Tibial artery (tissue), 4 donors: Measurements from ENCODE around the gene PKD1L1.

Experiments used
- DNase-seq, 2 donors: peaks; one replicate each; pipeline ENCODE4 v3.0.0-alpha.2; 2019
- H3K27ac ChIP-seq, 2 donors: fragments of 200-600 bp; sonication (generic) in 1 of 2; 1 replicate in 1 of 2; 2 replicates in 1 of 2; pipeline ENCODE4 v1.5.1; 2018 to 2019; ENCODE audit warnings: mild to moderate bottlenecking in 1 of 2
- H3K27me3 ChIP-seq, 2 donors: fragments of 200-600 bp; sonication (generic) in 1 of 2; one replicate each; pipeline versions ENCODE4 v1.5.1 to v1.6.0; 2016 to 2019
- H3K36me3 ChIP-seq, 3 donors: fragments of 200-600 bp; sonication (generic) in 2 of 3; one replicate each; pipeline ENCODE4 v1.5.1; 2016 to 2019; ENCODE audit warnings: mild to moderate bottlenecking in 2 of 3
- H3K4me1 ChIP-seq, 4 donors: fragments of 200-600 bp; sonication (generic) in 2 of 4; 1 replicate in 3 of 4; 2 replicates in 1 of 4; pipeline ENCODE4 v1.5.1; 2016 to 2019
- H3K4me3 ChIP-seq, 2 donors: fragments of 200-600 bp; sonication (generic) in 1 of 2; 1 replicate in 1 of 2; 2 replicates in 1 of 2; pipeline ENCODE4 v1.5.1; 2018 to 2019; ENCODE audit warnings: mild to moderate bottlenecking in 2 of 2
- H3K9me3 ChIP-seq, 3 donors: fragments of 200-600 bp; sonication (generic) in 1 of 3; one replicate each; pipeline ENCODE4 v1.5.1; 2016 to 2019
- CTCF ChIP-seq, 2 experiments: fragments of 200-600 bp in 1 of 2; fragments of 450-650 bp in 1 of 2; IDR thresholded peaks; one replicate each; pipeline ENCODE4 v1.5.1; 2017 to 2019; ENCODE audit warnings: antibody characterized with exemption in 2 of 2, mild to moderate bottlenecking in 1 of 2, moderate library complexity in 1 of 2
- intact Hi-C: fragments of 100-400 bp; cut with DNase I; formaldehyde crosslinking; loops from one replicate; pipeline ENCODE4 v1.15.0; 2023; ENCODE audit warnings: low total_unique reads

The PKD1L1 gene

GRCh38 chr7:47751043-47751442 lies 197.2 kb downstream of the PKD1L1 start:
- no peak overlapping the region for H3K4me3 ChIP-seq
- TF ChIP-seq CTCF (IDR thresholded peaks at IDR 0.05) = no peak
- intact Hi-C loops = no loop called here
- H3K4me1 ChIP-seq = peaks cover 0 to 8% (median 0%) of the 10 kb centered on the region in 4 donors
- no peaks in the 10 kb centered on the region for H3K9me3 ChIP-seq
- peak overlapping the region; percentile 50 to 54 for H3K27ac ChIP-seq
- H3K36me3 ChIP-seq = no peaks in the 10 kb centered on the region
- H3K27me3 ChIP-seq = no peaks in the 10 kb centered on the region
- no peak for DNase-seq

GRCh38 chr7:47748041-47748440 lies 200.2 kb downstream of the PKD1L1 start:
- Histone ChIP-seq H3K27ac (no peak overlapping the region), H3K9me3 (no peaks in the 10 kb centered on the region), H3K36me3 (no peaks in the 10 kb centered on the region), H3K4me3 (no peak overlapping the region), H3K4me1 (peaks cover 0 to 19% (median 6%) of the 10 kb centered on the region in 4 donors), H3K27me3 (no peaks in the 10 kb centered on the region)
- TF ChIP-seq CTCF (IDR thresholded peaks at IDR 0.05) = no peak
- intact Hi-C loops = no loop called here
- DNase-seq = no peak

- Histone ChIP-seq H3K4me3 (no peak overlapping the region), H3K4me1 (peaks cover 0 to 19% (median 6%) of the 10 kb centered on the region in 4 donors), H3K36me3 (no peaks in the 10 kb centered on the region), H3K27me3 (no peaks in the 10 kb centered on the region), H3K9me3 (no peaks in the 10 kb centered on the region), H3K27ac (no peak overlapping the region)
- no peak for DNase-seq
- no peak for TF ChIP-seq CTCF (IDR thresholded peaks at IDR 0.05)
- intact Hi-C loops = no loop called here
Measured at GRCh38 chr7:47747160-47747559, 201.1 kb downstream of the PKD1L1 start.

- intact Hi-C loops = no loop called here
- Histone ChIP-seq H3K9me3 (no peaks in the 10 kb centered on the region), H3K4me1 (peaks cover 0 to 19% (median 6%) of the 10 kb centered on the region in 4 donors), H3K27me3 (no peaks in the 10 kb centered on the region), H3K4me3 (no peak overlapping the region), H3K27ac (no peak overlapping the region), H3K36me3 (no peaks in the 10 kb centered on the region)
- DNase-seq = no peak
- TF ChIP-seq CTCF (IDR thresholded peaks at IDR 0.05) = no peak
Measured at GRCh38 chr7:47746468-47746867, 201.8 kb downstream of the PKD1L1 start.

- H3K9me3 ChIP-seq = no peaks in the 10 kb centered on the region
- DNase-seq = no peak
- peaks cover 0 to 11% (median 6%) of the 10 kb centered on the region in 4 donors for H3K4me1 ChIP-seq
- no peak overlapping the region for H3K27ac ChIP-seq
- no peak overlapping the region for H3K4me3 ChIP-seq
- intact Hi-C loops = no loop called here
- H3K27me3 ChIP-seq = no peaks in the 10 kb centered on the region
- TF ChIP-seq CTCF (IDR thresholded peaks at IDR 0.05) = no peak
- no peaks in the 10 kb centered on the region for H3K36me3 ChIP-seq
Measured at GRCh38 chr7:47744883-47745282, 203.4 kb downstream of the PKD1L1 start.
